HG03469 (cell line): Measurements from ENCODE around the gene LUC7L3.
"Not testable (repeated sequence)": the region's sequence is repeated elsewhere in the genome, so short reads cannot be mapped to it uniquely, and the experiment has no call there.

Experiments used
- ATAC-seq: cut with Tn5 transposase; IDR thresholded peaks from one replicate; pipeline ENCODE4 v1.9.1; 2021; ENCODE audit warnings: mild to moderate bottlenecking, moderate library complexity, moderate number of reproducible peaks; ENCODE audit not compliant: unreplicated experiment

Gene LUC7L3

DNA sequence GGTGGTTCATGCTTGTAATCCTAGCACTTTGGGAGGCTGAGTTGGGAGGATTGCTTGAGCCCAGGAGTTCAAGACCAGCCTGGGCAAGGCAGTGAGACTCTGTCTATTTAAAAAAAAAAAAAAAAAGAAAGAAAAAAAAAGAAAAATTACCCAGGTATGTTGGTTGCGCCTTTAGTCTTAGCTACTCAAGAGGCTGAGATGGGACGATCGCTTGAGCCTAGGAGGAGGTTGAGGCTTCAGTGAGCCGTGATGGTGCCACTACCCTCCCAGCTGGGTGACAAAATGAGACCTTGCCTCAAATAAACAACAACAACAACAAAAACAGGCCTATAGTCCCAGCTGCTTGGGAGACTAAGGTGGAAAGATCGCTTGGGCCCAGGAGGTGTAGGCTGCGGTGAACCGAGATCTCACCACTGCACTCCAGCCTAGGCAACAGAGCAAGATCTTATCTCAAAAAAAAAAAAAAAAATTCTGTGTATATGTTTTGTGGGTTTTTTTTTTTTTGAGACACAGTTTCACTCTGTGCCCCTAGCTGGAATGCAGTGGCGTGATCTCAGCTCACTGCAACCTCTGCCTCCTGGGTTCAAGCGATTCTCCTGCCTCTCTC lies 60.4 kb downstream of the LUC7L3 start:
- no peak for ATAC-seq

DNA sequence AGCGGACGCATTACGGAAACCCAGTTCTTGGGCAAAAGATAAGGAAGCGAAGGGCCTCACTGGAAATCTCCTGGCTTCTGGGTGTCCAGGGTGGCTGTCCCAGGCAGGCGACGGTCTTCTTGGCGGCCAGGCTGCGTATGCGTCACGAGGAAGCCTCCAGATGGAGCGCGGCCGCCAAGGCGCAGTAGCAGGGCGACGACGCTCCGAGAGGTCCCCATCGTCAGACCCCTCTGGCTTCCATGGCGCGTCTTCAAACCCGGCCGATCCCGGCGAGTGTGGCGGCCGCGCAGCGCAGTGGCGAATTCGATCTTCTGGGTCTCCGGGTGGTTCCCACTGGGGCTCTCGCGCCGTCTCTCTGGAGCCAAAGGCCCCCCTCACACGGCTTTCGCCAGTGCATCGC lies 61.8 kb downstream of the LUC7L3 start:
- ATAC-seq = no peak

DNA sequence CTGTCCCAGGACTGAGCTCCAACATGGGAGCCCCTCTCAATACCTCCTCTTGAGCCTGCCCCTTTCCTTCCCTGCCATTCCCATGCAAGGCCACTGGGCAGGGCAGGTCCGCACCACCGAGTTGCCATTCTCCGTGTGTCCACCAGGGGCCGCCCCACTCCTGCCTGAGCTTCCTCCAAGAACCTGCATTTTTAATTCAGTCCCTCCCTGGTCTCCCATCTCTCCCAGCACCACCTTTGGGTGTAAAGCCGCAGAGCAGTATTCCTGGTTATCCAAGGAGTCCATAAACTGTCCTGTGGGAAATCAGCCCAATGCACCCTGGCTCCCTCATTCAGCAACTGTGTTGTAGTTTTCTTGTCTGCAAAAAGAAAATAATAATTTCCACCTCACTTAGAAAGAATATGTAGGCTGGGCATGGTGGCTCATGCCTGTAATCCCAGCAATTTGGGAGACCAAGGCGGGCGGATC lies 63.8 kb downstream of the LUC7L3 start:
- no peak for ATAC-seq

DNA sequence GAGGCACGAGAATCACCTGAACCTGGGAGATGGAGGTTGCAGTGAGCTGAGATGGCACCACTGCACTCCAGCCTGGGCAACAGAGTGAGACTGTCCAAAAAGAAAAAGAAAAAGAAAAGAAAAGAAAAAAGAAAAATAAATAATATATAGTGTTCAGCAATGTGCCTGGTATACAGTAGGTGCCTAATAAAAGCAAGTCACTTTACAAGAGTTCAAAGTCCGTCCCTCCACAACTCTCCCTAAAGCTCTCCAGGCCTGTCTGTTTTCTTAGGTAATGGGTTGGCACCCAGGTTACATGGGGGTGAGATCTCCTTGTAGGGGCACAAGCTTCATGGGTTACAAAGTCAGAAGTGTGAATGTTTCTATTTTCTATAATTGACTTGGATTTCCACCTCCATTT lies 64.5 kb downstream of the LUC7L3 start:
- ATAC-seq = no peak

DNA sequence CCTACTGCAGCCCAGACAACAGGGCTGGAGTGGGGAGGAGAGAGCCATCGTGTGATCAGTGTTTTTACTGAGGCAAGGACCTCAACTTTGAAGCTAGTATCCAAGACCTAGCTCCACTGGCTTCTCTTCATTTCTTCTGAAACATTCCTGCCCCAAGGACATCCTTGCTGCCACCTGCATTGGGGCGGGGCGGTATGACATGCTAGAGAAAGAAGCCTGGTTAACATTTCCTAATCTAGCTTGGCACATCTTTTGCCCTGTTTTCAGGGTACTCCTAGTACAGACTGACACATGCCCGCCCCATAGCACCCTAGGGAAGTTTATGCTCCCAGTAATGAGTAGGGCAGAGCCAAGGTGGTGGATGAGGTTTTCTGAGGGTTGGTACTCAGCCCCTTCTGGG lies 65.7 kb downstream of the LUC7L3 start:
- ATAC-seq = no peak

DNA sequence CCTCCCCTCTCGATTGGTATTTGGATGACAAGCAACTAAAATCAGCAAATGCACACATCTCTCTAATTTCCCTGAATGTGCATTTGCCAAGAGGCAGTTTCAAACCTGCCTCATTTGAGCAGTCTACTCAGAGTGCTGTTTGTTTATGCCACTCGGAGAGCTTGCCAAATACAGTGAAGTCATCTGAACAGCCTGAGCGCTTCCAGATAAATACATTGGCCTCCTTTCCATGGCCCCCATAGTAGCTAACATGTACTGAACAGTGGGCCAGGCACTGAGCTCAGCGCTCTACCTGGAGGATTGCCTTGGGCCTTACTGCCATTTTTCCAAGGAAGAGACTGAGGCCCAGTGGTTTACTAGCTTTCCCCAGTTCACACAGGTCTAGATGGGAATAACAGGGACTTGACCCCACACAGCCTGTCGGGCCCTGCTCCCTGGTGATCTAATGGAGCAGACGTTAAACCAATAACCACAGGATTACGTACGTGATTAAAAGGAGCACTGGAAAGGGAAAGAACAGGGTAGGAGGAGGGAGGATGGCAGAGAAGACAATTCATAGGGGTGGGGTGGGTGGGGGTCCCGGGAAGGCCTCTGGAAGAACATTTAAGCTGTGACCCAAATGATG lies 66.7 kb downstream of the LUC7L3 start:
- ATAC-seq = no peak

DNA sequence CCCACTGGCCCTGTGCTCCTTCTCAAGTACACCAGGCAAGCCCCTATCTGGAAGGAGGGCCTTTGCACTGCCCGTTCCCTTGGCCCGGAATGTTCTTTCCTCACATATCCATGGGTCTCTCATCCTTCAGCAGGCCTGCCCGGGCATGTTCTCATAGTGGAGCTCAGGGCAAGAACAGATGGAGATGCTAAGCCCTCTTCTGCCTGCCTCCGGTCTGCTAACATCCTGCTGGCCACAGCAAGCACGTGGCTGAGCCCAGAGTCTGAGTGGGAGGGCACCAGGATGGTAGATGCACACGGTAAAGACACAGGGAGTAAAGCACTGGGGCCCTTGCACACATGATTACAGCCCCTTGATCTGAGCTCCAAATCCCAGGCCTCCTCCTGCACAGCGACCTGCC lies 67.7 kb downstream of the LUC7L3 start:
- no peak for ATAC-seq

DNA sequence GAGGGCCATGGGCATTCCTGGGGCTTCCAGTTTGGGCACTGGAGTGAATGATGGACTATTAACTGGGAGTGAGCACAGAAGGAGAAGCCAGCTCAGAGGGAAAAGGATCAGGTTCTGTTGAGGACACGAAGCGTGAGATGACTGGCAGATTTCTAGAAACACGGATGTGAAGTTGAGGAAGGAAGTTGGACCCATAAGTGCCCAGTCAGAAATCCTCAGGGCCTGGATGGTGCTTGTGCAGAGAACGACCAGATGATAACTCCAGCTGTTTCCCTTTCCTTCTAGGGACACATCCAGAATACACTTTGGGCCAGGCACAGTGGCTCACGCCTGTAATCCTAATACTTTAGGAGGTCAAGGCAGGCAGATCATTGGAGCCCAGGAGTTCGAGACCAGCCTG lies 71.2 kb downstream of the LUC7L3 start:
- ATAC-seq = no peak

DNA sequence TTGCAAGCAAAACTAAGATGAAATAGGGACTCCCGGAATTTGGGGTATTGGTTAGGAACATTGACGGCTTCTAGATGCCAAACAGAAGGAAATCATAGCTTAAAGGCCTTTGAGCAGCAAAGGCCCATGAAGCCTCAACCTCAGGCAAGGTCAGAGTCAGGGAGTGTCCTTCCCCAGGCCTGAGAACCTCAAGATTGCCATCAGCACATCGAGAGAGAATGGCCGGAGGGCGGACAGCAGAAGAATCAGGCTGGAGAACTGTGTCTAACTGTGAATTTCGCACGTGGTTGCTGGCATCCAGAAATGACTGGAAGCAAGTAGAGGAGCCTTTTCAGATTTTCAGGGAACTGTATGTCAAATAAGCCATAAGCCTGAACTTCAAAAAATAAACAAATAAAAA lies 72.7 kb downstream of the LUC7L3 start:
- no peak for ATAC-seq

DNA sequence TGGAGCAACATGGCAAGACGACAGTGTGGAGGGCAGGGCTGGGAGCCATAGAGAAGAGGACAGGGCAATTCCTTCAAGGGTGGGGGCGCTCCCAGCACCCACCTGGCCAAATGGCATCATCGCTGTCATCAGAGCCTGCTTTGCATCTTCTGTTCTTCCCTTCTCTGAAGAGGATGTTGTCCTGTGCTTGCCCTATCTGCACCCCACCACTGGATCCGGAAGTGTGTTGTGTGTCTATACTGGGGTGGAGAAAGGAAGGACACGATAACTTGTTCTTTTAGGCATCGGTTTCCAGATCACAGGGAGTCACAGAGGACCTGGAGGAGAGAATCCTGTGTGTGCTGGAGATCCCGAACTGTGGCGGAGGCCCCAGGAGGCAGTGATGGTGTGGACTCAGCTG lies 73.6 kb downstream of the LUC7L3 start:
- no peak for ATAC-seq

DNA sequence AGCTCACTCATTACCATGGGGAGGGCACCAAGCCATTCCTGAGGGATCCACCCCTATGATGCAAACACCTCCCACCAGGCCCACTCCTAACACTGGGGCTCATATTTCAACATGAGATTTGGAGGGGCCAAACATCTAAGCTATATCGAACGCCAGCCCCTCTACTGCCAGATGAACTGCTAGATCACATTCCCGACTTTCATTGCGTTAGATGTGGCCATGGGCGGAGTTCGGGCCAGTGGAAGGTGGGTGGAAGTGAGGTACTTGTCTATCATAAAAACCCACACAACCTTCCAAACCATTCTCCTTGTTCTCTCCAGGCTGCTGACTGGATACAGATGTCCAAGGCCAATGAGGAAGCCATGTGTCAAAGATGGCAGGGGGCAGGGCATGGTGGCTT lies 75.0 kb downstream of the LUC7L3 start:
- ATAC-seq = no peak

DNA sequence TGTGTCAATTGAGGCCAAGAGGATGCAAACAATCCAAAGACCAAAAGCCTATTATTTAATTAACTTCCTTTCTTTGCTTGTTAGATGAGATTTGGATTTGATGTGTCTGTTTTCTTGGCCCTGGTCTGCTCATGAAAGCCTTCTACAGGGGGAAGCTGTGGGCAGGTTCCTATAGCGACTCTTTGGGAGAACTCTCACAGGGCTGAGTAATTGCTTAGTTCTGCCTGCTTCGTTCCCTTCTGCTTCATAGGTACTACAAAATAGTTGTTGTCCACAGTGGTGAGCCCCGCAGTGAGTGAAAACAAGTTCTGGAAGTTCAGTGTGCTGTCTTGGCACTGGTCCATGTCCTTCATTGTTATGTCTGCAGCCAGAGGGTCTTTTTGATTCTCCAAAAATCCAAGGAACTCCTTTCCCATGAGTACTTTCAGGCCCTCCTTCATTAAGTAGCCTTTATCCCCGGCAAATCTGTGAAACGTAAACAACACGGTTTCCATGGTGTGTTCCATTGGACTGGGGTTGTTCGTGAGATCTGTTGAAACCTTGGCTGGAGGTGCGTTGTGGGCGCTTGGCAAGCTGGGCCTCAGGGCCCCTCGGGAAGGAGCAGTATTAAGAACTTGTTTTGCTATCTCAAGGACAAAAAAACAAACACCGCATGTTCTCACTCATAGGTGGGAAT lies 77.9 kb downstream of the LUC7L3 start:
- ATAC-seq = no peak

DNA sequence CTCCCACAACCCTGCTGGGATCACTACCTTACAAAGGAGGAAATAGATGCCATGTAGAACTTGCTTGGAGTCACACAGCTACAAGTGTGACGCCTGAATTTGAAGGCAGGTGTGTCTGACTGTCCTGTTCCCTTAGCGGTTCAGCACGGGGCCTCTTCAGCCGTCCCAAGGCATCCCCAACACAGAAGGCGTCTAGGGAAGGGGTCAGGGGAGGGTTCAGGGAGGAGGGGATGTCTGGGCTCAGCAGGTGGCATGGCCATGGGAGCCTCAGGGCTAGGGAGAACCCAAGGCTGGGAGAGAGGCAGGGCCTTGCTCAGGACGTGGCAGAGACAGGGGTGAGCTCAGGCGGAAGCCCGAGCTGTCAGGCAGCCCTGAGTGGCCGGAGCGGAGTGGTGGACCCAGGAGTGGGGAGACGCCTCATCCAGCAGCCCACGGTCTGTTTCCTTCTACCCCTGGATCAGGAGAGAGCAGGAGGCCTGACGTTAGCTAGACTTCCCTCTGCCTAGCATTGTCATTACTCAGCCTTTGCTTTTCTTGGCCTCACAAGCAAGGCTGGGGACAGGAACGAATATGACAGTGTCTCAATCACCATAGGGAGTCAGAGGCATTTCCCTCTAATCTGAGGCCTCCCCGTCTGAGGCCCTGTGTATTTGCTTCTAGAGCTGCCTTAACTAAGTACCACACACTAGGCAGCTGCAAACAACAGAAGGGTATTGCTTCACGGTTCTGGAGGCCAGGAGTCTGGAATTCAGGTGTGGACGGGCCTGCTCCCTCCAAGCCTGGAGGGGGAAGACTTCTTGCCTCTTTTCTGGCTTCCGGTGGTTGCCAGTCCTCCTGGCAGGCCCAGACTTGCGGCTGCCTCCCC lies 79.3 kb downstream of the LUC7L3 start:
- no peak for ATAC-seq

DNA sequence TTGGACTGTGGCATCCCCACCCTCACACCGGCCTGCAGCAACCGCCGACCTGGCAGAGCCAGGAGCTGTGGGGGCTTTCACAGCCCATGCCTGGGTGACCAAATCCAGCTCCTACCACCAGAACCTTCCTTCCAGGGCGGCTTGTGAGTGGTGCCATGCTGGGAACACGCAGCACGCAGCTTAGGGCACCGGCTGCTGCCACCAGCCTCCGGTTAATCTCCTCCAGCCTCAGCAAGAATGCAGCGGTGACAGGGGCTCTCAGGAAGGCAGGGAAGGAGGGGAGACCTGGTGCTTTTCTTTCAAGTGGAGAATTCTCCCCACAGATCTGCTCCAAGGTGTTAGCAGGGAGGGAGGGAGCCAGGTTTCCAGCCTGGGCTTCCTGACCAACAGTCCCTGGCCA lies 80.2 kb downstream of the LUC7L3 start:
- no peak for ATAC-seq

DNA sequence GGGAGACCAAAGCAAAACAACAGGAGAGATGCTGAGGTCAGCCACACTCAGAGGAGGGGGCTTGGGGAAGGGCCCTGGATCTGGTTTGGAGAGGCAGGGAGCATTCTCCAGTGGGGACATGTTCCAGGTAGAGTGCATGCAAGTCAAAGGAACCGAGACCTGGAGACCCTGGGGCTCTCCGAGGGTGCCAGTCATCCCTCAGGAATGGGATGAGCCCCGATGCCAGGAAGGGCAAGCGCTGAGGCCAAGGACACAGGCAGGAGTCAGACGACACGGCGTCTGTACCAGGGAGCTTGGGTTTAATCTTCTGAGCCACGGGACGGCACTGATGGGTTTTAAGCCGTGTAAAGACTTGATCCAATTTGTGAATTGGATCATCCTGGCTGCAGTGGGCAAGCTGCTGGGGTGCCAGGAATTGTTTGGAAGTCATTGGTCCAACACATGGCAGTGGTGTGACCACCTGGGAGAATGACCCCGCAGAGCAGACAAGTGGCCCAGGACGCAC lies 80.8 kb downstream of the LUC7L3 start:
- ATAC-seq = no peak

DNA sequence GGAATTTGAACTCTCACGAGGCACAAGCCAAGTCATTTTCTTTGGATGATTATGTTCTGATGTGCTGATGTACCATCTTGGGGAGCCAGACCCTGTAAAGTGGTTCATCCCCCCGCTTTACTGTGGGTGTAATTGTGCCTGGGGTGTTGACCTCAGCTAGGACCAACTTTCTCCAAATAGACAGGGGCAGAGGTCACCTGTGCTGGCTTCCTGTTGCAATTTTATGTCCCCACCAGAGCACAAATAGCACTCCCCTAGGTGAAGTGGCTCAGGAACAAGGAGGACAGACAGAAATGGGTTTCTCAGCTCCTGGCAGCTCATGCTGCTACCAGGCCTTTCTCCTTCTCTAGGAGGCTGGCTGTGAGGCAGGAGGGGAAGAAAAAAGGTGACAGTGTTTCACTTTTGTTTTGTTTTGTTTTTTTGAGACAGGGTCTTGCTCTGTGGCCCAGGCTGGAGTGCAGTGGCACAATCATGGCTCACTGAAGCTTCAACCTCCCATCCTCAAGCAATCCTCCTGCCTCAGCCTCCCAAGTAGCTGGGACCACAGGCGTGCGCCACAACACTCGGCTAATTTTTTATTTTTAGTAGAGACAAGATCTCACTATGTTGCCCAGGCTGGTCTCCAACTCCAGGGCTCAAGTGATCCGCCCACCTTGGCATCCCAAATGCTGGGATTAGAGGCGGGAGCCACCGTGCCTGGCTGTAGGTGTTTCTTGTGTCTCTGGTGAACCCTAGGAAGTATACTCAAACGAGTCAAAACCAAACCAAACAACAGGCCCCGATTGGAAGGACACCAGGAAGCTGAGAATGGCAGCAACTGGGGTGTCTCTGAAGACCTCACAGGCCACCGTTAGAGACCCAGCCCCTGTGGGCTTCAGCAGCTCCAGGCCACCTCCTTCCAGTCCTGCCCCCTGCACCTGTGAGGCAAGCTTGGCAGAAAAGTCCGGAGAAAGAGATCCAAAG lies 83.5 kb downstream of the LUC7L3 start:
- no peak for ATAC-seq

DNA sequence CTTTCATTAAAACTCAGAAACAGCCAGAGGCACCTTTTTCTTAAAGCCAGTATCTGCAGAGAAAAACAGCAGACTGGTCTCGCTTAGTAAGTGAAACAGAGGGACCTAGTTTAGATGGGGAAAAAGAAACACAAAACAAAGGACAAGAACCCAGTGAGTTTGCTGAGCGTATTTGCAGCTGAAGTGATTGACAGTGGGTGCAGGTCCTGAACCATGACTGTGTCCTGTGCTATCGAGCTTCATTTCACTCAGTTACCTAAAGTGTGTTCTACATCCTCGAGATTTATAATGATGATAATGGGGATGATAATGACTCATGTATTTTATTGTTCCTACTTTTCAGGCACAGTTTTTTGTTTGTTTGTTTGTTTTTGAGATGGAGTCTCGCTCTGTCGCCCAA lies 84.3 kb downstream of the LUC7L3 start:
- no peak for ATAC-seq

DNA sequence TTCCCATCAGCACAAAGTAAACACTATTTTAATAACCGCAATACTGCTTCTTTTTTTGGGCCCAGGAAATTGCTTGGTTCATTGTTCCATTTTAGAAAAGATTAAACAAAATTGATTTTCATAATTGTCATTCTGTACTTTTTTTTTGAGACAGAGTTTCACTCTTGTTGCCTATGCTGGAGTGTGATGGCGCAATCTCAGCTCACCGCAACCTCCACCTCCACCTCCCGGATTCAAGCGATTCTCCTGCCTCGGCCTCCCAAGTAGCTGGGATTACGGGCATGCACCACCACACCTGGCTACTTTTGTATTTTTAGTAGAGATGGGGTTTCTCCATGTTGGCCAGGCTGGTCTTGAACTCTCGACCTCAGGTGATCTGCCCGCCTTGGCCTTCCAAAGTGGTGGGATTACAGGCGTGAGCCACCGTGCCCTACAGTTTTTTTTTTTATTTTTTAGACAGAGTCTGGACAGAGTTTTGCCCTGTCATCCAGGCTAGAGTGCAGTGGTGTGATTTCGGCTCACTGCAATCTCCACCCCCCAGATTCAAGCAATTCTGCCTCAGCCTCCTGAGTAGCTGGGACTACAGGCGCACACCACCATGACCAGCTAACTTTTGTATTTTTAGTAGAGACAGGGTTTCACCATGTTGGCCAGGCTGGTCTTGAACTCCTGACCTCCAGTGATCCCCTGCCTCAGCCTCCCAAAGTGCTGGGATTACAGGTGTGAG lies 85.5 kb downstream of the LUC7L3 start:
- ATAC-seq = not testable (repeated sequence)

DNA sequence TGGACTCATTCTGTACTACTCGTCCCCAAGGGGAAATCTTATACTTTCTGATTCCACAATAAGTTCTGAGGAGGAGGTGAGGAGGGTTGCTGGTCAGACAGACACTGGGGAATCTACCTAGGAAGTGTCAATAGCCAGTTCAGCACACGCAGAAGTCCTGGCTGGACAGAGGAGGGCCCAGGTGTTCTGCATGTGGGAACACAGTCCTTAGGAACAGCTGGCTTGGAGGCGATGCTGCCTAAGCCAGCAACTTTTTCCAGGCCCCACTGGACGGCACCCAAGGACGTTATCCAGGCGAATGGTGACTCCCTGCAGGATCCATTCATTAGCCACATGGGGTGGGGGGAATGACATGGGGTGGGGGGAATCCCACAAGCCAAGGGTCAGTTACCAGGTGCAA lies 86.1 kb downstream of the LUC7L3 start:
- ATAC-seq = no peak
